Measurements from ENCODE around the gene AGO3. TPM values are rescaled to one million over a fixed set of nuclear protein-coding genes. Genes with fewer than 3 reads are reported as not detected.
"Not testable (repeated sequence)": the region's sequence is repeated elsewhere in the genome, so short reads cannot be mapped to it uniquely, and the experiment has no call there.

AGO3 gene
- total RNA-seq, 1 experiment from 2014 or later = 36.4 TPM

GRCh38 chr1:35935442-35936388 lies 4.8 kb downstream of the AGO3 start:
- no peak overlapping the region for H3K4me3 ChIP-seq
- peak in 1 of 2 experiments; percentile 47 for DNase-seq
- peaks cover 11% of the 10 kb centered on the region for H3K4me1 ChIP-seq
- no peaks in the 10 kb centered on the region for H3K27me3 ChIP-seq
- H3K9me3 ChIP-seq (replicated peaks) = no peaks in the 10 kb centered on the region
- H3K27ac ChIP-seq = no peak overlapping the region
- H3K36me3 ChIP-seq = peaks cover 2% of the 10 kb centered on the region; the same call in 1 of the 2 replicates

GRCh38 chr1:35936838-35937237 lies 5.9 kb downstream of the AGO3 start:
- no peak for DNase-seq
- Histone ChIP-seq H3K4me1 (peaks cover 11% of the 10 kb centered on the region), H3K4me3 (no peak overlapping the region), H3K27me3 (no peaks in the 10 kb centered on the region), H3K9me3 (replicated peaks) (no peaks in the 10 kb centered on the region), H3K27ac (no peak overlapping the region), H3K36me3 (peaks cover 2% of the 10 kb centered on the region; the same call in 1 of the 2 replicates)

DNA sequence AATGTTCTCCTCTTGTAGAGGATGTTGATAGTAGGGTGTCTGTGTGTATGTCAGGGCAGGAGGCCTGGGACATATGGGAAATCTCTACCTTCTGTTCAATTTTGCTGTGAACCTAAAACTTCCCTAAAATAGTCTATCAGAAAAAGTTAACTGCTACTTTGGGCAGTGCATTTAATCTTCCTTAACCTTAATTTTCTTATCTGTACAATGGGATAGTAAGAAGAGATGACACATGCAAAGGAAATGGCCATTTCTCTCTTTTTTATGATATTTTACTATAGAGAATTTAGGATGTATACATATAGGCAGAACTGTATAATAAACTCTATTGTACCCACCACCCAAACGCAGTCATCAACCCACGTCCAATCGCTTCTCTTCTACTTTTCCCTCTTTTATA lies 8.6 kb downstream of the AGO3 start:
- no peaks in the 10 kb centered on the region for H3K9me3 ChIP-seq (replicated peaks)
- peaks cover 11% of the 10 kb centered on the region; the same call in 1 of the 2 replicates for H3K4me1 ChIP-seq
- H3K4me3 ChIP-seq = no peak overlapping the region
- DNase-seq = no peak
- no peak overlapping the region for H3K27ac ChIP-seq
- H3K36me3 ChIP-seq = no peaks in the 10 kb centered on the region; the same call in 1 of the 2 replicates
- H3K27me3 ChIP-seq = no peaks in the 10 kb centered on the region

DNA sequence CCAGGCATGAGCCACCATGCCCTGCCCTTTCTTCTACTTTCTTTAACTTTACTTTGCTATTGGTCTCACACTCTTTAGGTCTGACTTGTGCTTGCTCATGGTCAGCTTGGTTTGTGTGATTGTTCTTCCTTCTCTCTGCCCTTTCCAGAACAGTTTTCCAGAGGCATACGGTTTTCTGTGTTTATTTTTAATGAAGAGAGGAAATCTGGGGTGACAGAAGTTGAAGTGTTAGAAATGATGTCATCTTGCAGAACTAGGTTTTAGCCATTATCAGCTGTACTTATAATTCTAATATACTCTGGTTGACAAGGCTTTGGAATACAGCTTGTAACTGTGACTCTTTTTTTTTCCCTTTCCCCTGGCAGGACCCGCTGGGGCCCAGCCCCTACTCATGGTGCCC lies 14.4 kb downstream of the AGO3 start:
- no peak for DNase-seq
- H3K27ac ChIP-seq = no peak overlapping the region
- no peak overlapping the region for H3K4me3 ChIP-seq
- H3K36me3 ChIP-seq = peaks cover 11% of the 10 kb centered on the region
- no peaks in the 10 kb centered on the region for H3K9me3 ChIP-seq (replicated peaks)
- H3K4me1 ChIP-seq = no peaks in the 10 kb centered on the region
- H3K27me3 ChIP-seq = no peaks in the 10 kb centered on the region

GRCh38 chr1:35947547-35947946 lies 16.6 kb downstream of the AGO3 start:
- H3K4me3 ChIP-seq = no peak overlapping the region
- no peaks in the 10 kb centered on the region for H3K27me3 ChIP-seq
- H3K4me1 ChIP-seq = no peaks in the 10 kb centered on the region
- DNase-seq = no peak
- no peaks in the 10 kb centered on the region for H3K9me3 ChIP-seq (replicated peaks)
- peaks cover 14% of the 10 kb centered on the region for H3K36me3 ChIP-seq
- no peak overlapping the region for H3K27ac ChIP-seq

DNA sequence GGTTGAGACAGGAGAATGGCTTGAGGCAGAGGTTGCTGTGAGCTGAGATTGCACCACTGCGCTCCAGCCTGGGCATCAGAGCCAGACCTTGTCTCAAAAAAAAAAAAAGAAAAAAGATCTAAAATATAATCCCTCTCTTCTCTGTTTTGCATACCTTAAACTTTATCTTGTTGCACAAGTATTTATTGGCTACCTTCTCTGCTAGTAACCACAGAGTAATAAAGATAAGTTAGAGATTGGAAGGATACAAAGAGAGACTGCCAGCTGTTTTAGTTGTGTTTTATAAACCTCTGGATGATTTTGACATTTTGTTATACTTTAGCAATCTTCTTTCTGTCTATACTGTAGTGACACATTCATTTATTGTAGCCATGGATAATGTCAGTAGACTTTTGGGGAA lies 27.7 kb downstream of the AGO3 start:
- H3K4me3 ChIP-seq = no peak overlapping the region

DNA sequence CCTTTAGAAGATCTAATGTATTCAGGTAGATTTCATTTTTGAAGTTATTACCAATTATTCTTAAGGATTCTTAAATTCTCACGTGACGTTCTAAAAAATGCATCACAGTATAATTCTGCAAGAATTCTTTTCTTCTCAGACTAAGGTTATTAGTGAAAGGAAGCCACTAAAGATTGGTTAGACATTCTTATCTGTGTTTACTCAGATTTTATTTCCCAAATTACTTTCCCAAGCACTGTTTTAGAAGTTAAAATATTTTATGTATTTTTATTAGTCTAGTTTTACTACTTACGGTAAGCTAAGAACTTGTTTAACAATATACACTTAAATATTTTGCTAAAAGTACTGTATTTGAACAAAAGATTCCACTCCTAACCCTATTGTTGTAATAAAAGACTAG lies 28.4 kb downstream of the AGO3 start:
- Histone ChIP-seq H3K27ac (no peak overlapping the region), H3K27me3 (no peaks in the 10 kb centered on the region), H3K9me3 (replicated peaks) (no peaks in the 10 kb centered on the region), H3K4me1 (no peaks in the 10 kb centered on the region), H3K4me3 (no peak overlapping the region), H3K36me3 (no peaks in the 10 kb centered on the region; the same call in 1 of the 2 replicates)
- DNase-seq = no peak

More for the DNA sequence above, 27.7 kb downstream of the AGO3 start:
- DNase-seq = no peak
- no peak overlapping the region for H3K27ac ChIP-seq
- H3K9me3 ChIP-seq (replicated peaks) = no peaks in the 10 kb centered on the region
- no peaks in the 10 kb centered on the region; the same call in 1 of the 2 replicates for H3K36me3 ChIP-seq
- H3K27me3 ChIP-seq = no peaks in the 10 kb centered on the region
- no peaks in the 10 kb centered on the region for H3K4me1 ChIP-seq

DNA sequence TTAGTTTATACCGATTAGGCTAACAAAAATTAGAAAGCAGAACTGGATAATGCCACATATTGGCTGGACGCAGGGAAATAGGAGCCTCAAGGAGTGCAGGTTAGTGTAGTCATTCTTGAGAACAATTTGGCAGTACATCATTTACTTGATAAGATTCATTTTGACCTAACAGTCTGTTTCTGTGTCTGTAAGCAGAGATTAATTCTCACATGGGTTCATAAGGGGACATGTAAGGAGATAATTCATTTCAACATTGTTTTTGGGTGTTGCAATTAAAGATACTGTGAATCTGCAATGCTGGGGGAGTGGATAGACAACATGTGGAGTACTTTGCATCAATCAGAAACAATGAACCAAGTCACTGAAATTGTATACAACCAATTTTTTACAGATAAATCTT lies 32.0 kb downstream of the AGO3 start:
- peaks cover 3% of the 10 kb centered on the region for H3K36me3 ChIP-seq
- H3K9me3 ChIP-seq (replicated peaks) = no peaks in the 10 kb centered on the region
- no peaks in the 10 kb centered on the region for H3K27me3 ChIP-seq
- H3K27ac ChIP-seq = no peak overlapping the region
- DNase-seq = no peak
- no peak overlapping the region for H3K4me3 ChIP-seq
- no peaks in the 10 kb centered on the region for H3K4me1 ChIP-seq

- H3K4me3 ChIP-seq; H3K27ac ChIP-seq; H3K36me3 ChIP-seq; H3K4me1 ChIP-seq; H3K27me3 ChIP-seq; H3K9me3 ChIP-seq (replicated peaks); DNase-seq: not testable (repeated sequence)
Measured at GRCh38 chr1:35964277-35964676, 33.4 kb downstream of the AGO3 start.

DNA sequence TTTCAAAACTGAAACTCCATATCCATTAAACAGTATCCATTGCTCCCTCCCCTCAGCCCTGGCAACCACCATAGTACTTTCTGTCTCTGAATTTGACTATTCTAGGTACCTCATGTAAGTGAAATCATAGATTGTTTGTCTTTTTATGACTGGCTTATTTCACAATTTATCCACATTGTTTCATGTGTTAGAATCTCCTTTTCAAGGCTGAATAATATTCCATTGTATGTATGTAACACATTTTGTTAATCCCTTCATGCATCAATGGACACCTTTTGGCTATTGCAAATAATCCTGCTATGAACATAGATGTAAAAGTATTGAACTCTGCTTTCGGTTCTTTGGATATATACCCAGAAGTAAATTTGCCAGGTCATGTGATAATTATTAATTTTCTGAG lies 37.5 kb downstream of the AGO3 start:
- no peak for DNase-seq
- H3K36me3 ChIP-seq = peaks cover 14% of the 10 kb centered on the region

DNA sequence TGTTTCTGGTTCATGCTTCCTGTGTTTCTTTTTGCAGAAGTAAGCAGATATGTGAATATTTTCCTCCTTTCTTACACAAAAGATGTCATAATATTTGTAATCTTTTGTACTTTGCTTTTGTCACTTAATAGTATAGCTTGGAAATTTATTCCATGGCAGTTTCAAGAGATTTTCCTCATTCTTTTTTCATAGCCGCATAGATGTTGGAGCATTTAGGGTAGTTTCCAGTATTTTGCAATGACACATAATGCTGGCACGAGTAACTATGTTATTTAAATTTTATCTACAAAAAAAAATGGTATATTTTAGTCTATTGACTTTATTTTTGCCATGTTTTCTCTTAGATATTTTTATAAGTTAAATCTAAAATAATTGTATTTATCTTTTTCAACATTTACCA lies 40.7 kb downstream of the AGO3 start:
- Histone ChIP-seq H3K4me1 (no peaks in the 10 kb centered on the region), H3K4me3 (no peak overlapping the region), H3K27me3 (no peaks in the 10 kb centered on the region), H3K27ac (no peak overlapping the region), H3K36me3 (peaks cover 26% of the 10 kb centered on the region), H3K9me3 (replicated peaks) (no peaks in the 10 kb centered on the region; the same call in 1 of the 2 replicates)
- DNase-seq = no peak

More for the DNA sequence above, 37.5 kb downstream of the AGO3 start:
- Histone ChIP-seq H3K27me3 (no peaks in the 10 kb centered on the region), H3K4me1 (no peaks in the 10 kb centered on the region), H3K4me3 (no peak overlapping the region), H3K9me3 (replicated peaks) (no peaks in the 10 kb centered on the region), H3K27ac (no peak overlapping the region)

- not testable (repeated sequence) for H3K9me3 ChIP-seq (replicated peaks); H3K27me3 ChIP-seq; DNase-seq; H3K27ac ChIP-seq; H3K4me1 ChIP-seq; H3K4me3 ChIP-seq
- peaks cover 26% of the 10 kb centered on the region for H3K36me3 ChIP-seq
Measured at GRCh38 chr1:35972631-35973030, 41.7 kb downstream of the AGO3 start.

GRCh38 chr1:35980090-35980489 lies 49.2 kb downstream of the AGO3 start:
- no peak overlapping the region for H3K4me3 ChIP-seq
- peaks cover 25% of the 10 kb centered on the region for H3K36me3 ChIP-seq
- no peaks in the 10 kb centered on the region for H3K9me3 ChIP-seq (replicated peaks)
- H3K27ac ChIP-seq = no peak overlapping the region
- no peak for DNase-seq
- no peaks in the 10 kb centered on the region for H3K27me3 ChIP-seq
- no peaks in the 10 kb centered on the region for H3K4me1 ChIP-seq

DNA sequence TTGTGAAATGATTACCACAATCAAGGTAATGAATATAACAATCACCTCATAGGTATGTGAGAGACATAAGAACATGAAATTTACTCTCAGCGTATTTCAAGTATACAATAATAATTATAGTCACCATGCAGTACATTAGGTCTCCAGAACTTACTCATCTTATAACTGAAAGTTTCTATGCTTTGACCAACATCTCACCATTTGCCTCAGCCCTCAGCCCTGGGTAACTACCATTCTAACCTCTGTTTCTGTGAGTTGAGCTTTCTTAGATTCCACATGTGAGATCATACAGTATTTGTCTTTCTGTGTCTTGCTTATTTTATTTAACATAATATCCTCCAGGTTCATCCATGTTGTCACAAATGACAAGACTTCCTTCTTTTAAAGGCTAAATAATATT lies 57.3 kb downstream of the AGO3 start:
- DNase-seq = no peak
- Histone ChIP-seq H3K4me3 (no peak overlapping the region), H3K4me1 (no peaks in the 10 kb centered on the region), H3K27ac (no peak overlapping the region), H3K36me3 (peaks cover 17% of the 10 kb centered on the region), H3K27me3 (no peaks in the 10 kb centered on the region), H3K9me3 (replicated peaks) (no peaks in the 10 kb centered on the region)

- Histone ChIP-seq H3K27ac (no peak overlapping the region), H3K9me3 (replicated peaks) (no peaks in the 10 kb centered on the region), H3K4me3 (no peak overlapping the region), H3K27me3 (no peaks in the 10 kb centered on the region), H3K4me1 (no peaks in the 10 kb centered on the region), H3K36me3 (peaks cover 22% of the 10 kb centered on the region)
- no peak for DNase-seq
Measured at GRCh38 chr1:36006941-36007500, 76.1 kb downstream of the AGO3 start.

Data from SJCRH30 (cell line).